HepG2 (cell line): ENCODE results near the gene C19orf44. TPM values are rescaled to one million over a fixed set of nuclear protein-coding genes. Genes with fewer than 3 reads are reported as not detected.

Experiments used
- ARNT ChIP-seq: fragments of 450-650 bp; IDR thresholded peaks from 2 replicates; pipeline ENCODE4 v1.6.1; 2017
- ATF3 ChIP-seq: sonication (generic); formaldehyde crosslinking; IDR thresholded peaks from 2 replicates; pipeline ENCODE4 v1.4.0; 2020; ENCODE audit warnings: missing genetic modification reagents
- HDAC1 ChIP-seq: sonication (generic); formaldehyde crosslinking; IDR thresholded peaks from 2 replicates; pipeline ENCODE4 v1.5.1; 2020; ENCODE audit warnings: mild to moderate bottlenecking, missing genetic modification reagents
- HES4 ChIP-seq: sonication (generic); formaldehyde crosslinking; IDR thresholded peaks from 2 replicates; pipeline ENCODE4 v1.9.0; 2021; ENCODE audit warnings: mild to moderate bottlenecking, missing genetic modification reagents, borderline replicate concordance
- KDM2A ChIP-seq: sonication (generic); formaldehyde crosslinking; IDR thresholded peaks from 2 replicates; pipeline ENCODE4 v1.4.0; 2020; ENCODE audit warnings: low read depth, missing genetic modification reagents, borderline replicate concordance
- MTA3 ChIP-seq: sonication (generic); formaldehyde crosslinking; IDR thresholded peaks from 2 replicates; pipeline ENCODE4 v1.4.0; 2020; ENCODE audit warnings: missing genetic modification reagents
- NBN ChIP-seq: fragments of 450-650 bp; conservative IDR thresholded peaks from 2 replicates; pipeline ENCODE4 v1.6.1; 2017
- SALL1 ChIP-seq: sonication (generic); formaldehyde crosslinking; IDR thresholded peaks from 2 replicates; pipeline ENCODE4 v1.8.0; 2022; ENCODE audit warnings: mild to moderate bottlenecking, missing genetic modification reagents
- YEATS2 ChIP-seq: sonication (generic); formaldehyde crosslinking; IDR thresholded peaks from 2 replicates; pipeline ENCODE4 v1.4.0; 2020; ENCODE audit warnings: missing genetic modification reagents, borderline replicate concordance
- ZKSCAN8 ChIP-seq: IDR thresholded peaks from 2 replicates; pipeline ENCODE4 v1.6.1; 2016; ENCODE audit warnings: borderline replicate concordance, missing genetic modification reagents, missing compliant biosample characterization
- ZNF512B ChIP-seq: sonication (generic); formaldehyde crosslinking; IDR thresholded peaks from 2 replicates; pipeline ENCODE4 v1.5.1; 2020; ENCODE audit warnings: missing genetic modification reagents, mild to moderate bottlenecking, borderline replicate concordance
- ZNF607 ChIP-seq: sonication (generic); formaldehyde crosslinking; IDR thresholded peaks from 2 replicates; pipeline ENCODE4 v1.5.1; 2020; ENCODE audit warnings: missing genetic modification reagents, mild to moderate bottlenecking, borderline replicate concordance
- ZNF800 ChIP-seq: sonication (generic); formaldehyde crosslinking; IDR thresholded peaks from 2 replicates; pipeline ENCODE4 v1.4.0; 2020; ENCODE audit warnings: missing genetic modification reagents
- polyA plus RNA-seq, 8 experiments: library from polyadenylated mRNA; depleted of rRNA in 3 of 8; stranded (reverse) in 7 of 8; unstranded in 1 of 8; fragments of >200 nt; fragmentation: Illumina TruSeq in 4 of 8; extraction: Trizol in 4 of 8; gene quantifications; 2 replicates each; pipeline versions ENCODE4 v1.2.1 to v1.2.3, GENCODE V29; 2011 to 2016; ENCODE audit warnings: low read depth in 4 of 8, missing spikeins in 1 of 8, mixed read lengths in 1 of 8; ENCODE audit not compliant: insufficient read depth in 1 of 8
- total RNA-seq, 5 experiments: library from RNA; depleted of rRNA; stranded (reverse); fragments of >200 nt; fragmentation: Illumina TruSeq; extraction: Trizol; gene quantifications; 2 replicates each; pipeline ENCODE4 v1.2.3, GENCODE V29; 2016; ENCODE audit warnings: low read depth in 1 of 5
- TF ChIP-seq, protein P1 (sequence below), 2 experiments: sonication (generic) in 1 of 2; formaldehyde crosslinking in 1 of 2; IDR thresholded peaks; 2 replicates each; pipeline versions ENCODE4 v1.4.0 to v1.6.1; 2016 to 2020; ENCODE audit warnings: borderline replicate concordance in 1 of 2, low read depth in 1 of 2, mild to moderate bottlenecking in 1 of 2, missing genetic modification reagents in 1 of 2
- TF ChIP-seq, protein P2 (sequence below): sonication (generic); formaldehyde crosslinking; IDR thresholded peaks from 2 replicates; pipeline ENCODE4 v1.5.1; 2020; ENCODE audit warnings: missing genetic modification reagents, mild to moderate bottlenecking, borderline replicate concordance
- TF ChIP-seq, protein P3 (sequence below): sonication (generic); formaldehyde crosslinking; IDR thresholded peaks from 2 replicates; pipeline ENCODE4 v1.4.0; 2020; ENCODE audit warnings: missing genetic modification reagents, mild to moderate bottlenecking, borderline replicate concordance

Gene C19orf44
- total and polyA plus RNA-seq, 2 of the 13 experiments (the other 11 are each of a cell fraction or from before 2014, with no cell fraction given): 3.2 to 4.3 TPM

- TF ChIP-seq ZNF512B (CRISPR knock-in tag) (no peak), NBN (no peak), HES4 (CRISPR knock-in tag) (no peak), YEATS2 (peak; percentile 85), SALL1 (CRISPR knock-in tag) (peak; percentile 88), ARNT (no peak), MTA3 (CRISPR knock-in tag) (no peak), ZKSCAN8 (peak; percentile 76; the same call in 1 of the 2 replicates), ATF3 (no peak), KDM2A (CRISPR knock-in tag) (no peak; the same call in 1 of the 2 replicates), ZNF800 (CRISPR knock-in tag) (no peak), ZNF607 (CRISPR knock-in tag) (peak; percentile 92; the same call in 1 of the 2 replicates), HDAC1 (CRISPR knock-in tag) (peak; percentile 84)
- TF ChIP-seq, protein P1, sequence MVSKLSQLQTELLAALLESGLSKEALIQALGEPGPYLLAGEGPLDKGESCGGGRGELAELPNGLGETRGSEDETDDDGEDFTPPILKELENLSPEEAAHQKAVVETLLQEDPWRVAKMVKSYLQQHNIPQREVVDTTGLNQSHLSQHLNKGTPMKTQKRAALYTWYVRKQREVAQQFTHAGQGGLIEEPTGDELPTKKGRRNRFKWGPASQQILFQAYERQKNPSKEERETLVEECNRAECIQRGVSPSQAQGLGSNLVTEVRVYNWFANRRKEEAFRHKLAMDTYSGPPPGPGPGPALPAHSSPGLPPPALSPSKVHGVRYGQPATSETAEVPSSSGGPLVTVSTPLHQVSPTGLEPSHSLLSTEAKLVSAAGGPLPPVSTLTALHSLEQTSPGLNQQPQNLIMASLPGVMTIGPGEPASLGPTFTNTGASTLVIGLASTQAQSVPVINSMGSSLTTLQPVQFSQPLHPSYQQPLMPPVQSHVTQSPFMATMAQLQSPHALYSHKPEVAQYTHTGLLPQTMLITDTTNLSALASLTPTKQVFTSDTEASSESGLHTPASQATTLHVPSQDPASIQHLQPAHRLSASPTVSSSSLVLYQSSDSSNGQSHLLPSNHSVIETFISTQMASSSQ (IDR thresholded peaks at IDR 0.05; ENCODE audit: low read depth): 0 out of 2 replicates have a peak, but pooled peaks have one; percentile 38
- TF ChIP-seq, protein P1 (CRISPR knock-in tag; IDR thresholded peaks at IDR 0.05; ENCODE audit: borderline replicate concordance): peak; percentile 72; the same call in 1 of the 2 replicates
- TF ChIP-seq, protein P2, sequence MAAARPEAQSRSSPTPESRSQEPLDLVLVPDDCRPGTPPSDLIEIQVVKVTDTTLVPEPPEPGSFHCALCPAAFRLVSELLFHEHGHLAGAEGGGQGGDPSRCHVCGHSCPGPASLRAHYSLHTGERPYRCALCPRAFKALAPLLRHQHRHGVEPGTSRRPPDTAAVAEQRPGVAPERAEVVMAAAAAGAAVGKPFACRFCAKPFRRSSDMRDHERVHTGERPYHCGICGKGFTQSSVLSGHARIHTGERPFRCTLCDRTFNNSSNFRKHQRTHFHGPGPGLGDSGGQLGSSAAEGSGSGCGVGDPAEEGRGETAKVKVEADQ (CRISPR knock-in tag): peak; percentile 30; the same call in 1 of the 2 replicates
- TF ChIP-seq, protein P3, sequence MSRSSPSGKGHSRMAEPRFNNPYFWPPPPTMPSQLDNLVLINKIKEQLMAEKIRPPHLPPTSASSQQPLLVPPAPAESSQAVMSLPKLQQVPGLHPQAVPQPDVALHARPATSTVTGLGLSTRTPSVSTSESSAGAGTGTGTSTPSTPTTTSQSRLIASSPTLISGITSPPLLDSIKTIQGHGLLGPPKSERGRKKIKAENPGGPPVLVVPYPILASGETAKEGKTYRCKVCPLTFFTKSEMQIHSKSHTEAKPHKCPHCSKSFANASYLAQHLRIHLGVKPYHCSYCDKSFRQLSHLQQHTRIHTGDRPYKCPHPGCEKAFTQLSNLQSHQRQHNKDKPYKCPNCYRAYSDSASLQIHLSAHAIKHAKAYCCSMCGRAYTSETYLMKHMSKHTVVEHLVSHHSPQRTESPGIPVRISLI: no peak
Measured at GRCh38 chr19:16495982-16496612, at the start of gene C19orf44, which contains the start of gene CALR3 (continued).
